Mesodermal cell (in vitro differentiated cells): Measurements from ENCODE around the gene SNX22.

Source experiments
- H3K27ac ChIP-seq: 2 replicates; pipeline ENCODE4 v1.7.0; 2013; ENCODE audit warnings: mild to moderate bottlenecking, low read depth, low read length, moderate library complexity; ENCODE audit not compliant: severe bottlenecking
- H3K36me3 ChIP-seq: 2 replicates; pipeline ENCODE4 v1.7.1; 2013; ENCODE audit warnings: mild to moderate bottlenecking, low read length, moderate library complexity; ENCODE audit not compliant: control insufficient read depth, insufficient read depth
- H3K4me1 ChIP-seq: one replicate; pipeline ENCODE4 v1.7.1; 2013; ENCODE audit warnings: mild to moderate bottlenecking, low read length; ENCODE audit not compliant: insufficient read depth, control insufficient read depth, poor library complexity, severe bottlenecking
- H3K4me3 ChIP-seq: 2 replicates; pipeline ENCODE4 v1.7.0; 2013; ENCODE audit warnings: low read length, control low read depth, mild to moderate bottlenecking; ENCODE audit not compliant: insufficient read depth, poor library complexity, severe bottlenecking; ENCODE audit errors: extremely low read depth
- H3K9me3 ChIP-seq: 2 replicates; pipeline ENCODE4 v1.7.1; 2013; ENCODE audit warnings: mild to moderate bottlenecking, low read length, moderate library complexity; ENCODE audit not compliant: control insufficient read depth
- WGBS, 2 experiments: methylation state at CpG; one replicate each; pipeline ENCODE4 v1.1.5; 2013; ENCODE audit warnings: missing lambda C conversion rate in 2 of 2; ENCODE audit not compliant: insufficient coverage in 2 of 2; 5-methylcytosine and 5-hydroxymethylcytosine counted together

Gene SNX22

GRCh38 chr15:64180235-64180824 is 28.8 kb downstream of the SNX22 start:
- no peak overlapping the region for H3K4me3 ChIP-seq
- no peaks in the 10 kb centered on the region for H3K4me1 ChIP-seq
- peaks cover 65% of the 10 kb centered on the region for H3K36me3 ChIP-seq
- WGBS, 2 experiments: 80 to 83% methylated on average over 5 to 6 of the region's 8 CpGs
- H3K9me3 ChIP-seq: no peaks in the 10 kb centered on the region
- H3K27ac ChIP-seq: peak overlapping the region; percentile 58

- peaks cover 59% of the 10 kb centered on the region for H3K36me3 ChIP-seq
- WGBS, 2 experiments: 90 to 94% methylated on average over 3 to 4 of the region's 4 CpGs
- no peak overlapping the region for H3K27ac ChIP-seq
- no peak overlapping the region for H3K4me3 ChIP-seq
- H3K4me1 ChIP-seq: no peaks in the 10 kb centered on the region
- no peaks in the 10 kb centered on the region for H3K9me3 ChIP-seq
Observed at GRCh38 chr15:64182859-64183370, 31.4 kb downstream of the SNX22 start.

DNA sequence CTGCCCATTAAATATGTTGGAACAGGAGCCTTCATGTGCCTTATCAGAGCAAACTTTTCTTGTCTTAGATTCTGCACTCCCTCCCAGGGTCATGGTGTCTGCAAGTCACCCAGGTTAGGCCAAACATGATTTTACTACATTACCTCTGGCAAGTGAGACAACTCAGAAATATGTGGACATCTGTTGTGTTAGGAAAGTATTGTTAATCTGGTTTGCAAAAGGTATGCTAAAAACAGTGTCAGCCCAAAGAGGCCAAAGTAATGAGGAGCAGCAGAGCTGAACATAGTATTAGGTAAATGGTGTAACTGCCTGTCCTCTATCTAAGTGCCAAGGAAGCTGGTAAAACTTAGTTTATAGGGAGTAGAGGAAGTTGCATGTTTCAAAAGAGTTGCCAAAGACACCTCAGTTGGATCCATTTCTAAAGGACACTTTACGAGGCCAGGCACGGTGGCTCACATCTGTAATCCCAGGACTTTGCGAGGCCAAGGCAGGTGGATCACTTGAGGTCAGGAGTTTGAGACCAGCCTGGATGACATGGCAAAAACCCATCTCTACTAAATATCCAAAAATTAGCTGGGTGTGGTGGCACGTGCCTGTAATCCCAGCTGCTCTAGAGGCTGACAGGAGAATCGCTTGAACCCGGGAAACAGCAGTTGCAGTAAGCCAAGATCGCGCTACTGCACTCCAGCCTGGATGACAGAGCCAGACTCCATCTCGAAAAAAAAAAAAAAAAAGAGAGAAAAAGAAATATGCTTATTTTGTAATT is 33.8 kb downstream of the SNX22 start:
- no peak overlapping the region for H3K4me3 ChIP-seq
- H3K4me1 ChIP-seq: no peaks in the 10 kb centered on the region
- 98 to 99% methylated on average over 7 to 8 of the region's 9 CpGs for WGBS, 2 experiments
- no peak overlapping the region for H3K27ac ChIP-seq
- H3K9me3 ChIP-seq: no peaks in the 10 kb centered on the region
- peaks cover 47% of the 10 kb centered on the region for H3K36me3 ChIP-seq

DNA sequence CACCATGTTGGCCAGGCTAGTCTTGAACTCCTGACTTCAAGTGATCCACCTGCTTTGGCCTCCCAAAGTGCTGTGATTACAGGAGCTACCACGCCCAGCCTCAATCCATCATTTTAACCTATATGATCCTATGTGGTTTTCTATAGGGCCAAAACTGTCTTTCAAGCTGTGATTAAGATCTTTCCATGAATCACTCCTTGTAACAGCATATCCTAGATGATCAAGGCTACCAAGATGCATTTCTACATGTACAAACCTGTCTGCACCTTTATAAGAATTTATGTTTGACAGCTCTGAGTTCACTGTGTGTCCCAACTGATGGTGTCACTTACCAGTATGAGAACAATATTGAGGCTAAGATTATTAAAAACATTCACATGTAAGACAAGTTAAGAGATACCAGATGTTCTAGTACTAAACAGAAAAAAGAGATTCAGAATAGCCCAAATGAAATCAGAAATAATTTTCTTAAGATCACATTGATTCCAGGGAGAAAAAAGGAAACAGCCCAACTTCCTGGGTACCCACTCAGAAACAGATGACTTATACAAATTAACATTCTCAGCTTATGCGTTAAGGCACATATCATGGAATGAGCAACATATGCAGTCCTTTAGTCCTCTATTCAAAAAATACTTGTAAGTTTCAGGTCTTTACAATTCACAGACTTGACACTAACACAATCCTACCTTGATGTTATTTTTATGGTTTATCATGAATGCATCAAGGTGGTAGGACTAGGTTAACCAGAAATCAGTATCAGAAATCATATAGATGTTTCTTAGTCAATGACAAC is 36.1 kb downstream of the SNX22 start:
- Histone ChIP-seq H3K27ac (no peak overlapping the region), H3K4me1 (no peaks in the 10 kb centered on the region), H3K36me3 (peaks cover 51% of the 10 kb centered on the region), H3K9me3 (no peaks in the 10 kb centered on the region), H3K4me3 (no peak overlapping the region)
- WGBS, 2 experiments: 90% methylated on average over 2 of the region's 2 CpGs; no CpG with 5 or more reads in 1 of the 2 experiments

GRCh38 chr15:64191971-64192830 is 40.7 kb downstream of the SNX22 start:
- WGBS, 2 experiments: 95 to 100% methylated on average over 4 to 5 of the region's 5 CpGs
- H3K27ac ChIP-seq: no peak overlapping the region
- H3K36me3 ChIP-seq: peaks cover 40% of the 10 kb centered on the region
- no peaks in the 10 kb centered on the region for H3K9me3 ChIP-seq
- H3K4me1 ChIP-seq: no peaks in the 10 kb centered on the region
- no peak overlapping the region for H3K4me3 ChIP-seq

GRCh38 chr15:64193971-64194370 is 42.4 kb downstream of the SNX22 start:
- 81 to 91% methylated on average over 3 of the region's 6 CpGs for WGBS, 2 experiments
- H3K9me3 ChIP-seq: no peaks in the 10 kb centered on the region
- H3K36me3 ChIP-seq: peaks cover 38% of the 10 kb centered on the region
- no peak overlapping the region for H3K4me3 ChIP-seq
- no peak overlapping the region for H3K27ac ChIP-seq
- H3K4me1 ChIP-seq: no peaks in the 10 kb centered on the region

DNA sequence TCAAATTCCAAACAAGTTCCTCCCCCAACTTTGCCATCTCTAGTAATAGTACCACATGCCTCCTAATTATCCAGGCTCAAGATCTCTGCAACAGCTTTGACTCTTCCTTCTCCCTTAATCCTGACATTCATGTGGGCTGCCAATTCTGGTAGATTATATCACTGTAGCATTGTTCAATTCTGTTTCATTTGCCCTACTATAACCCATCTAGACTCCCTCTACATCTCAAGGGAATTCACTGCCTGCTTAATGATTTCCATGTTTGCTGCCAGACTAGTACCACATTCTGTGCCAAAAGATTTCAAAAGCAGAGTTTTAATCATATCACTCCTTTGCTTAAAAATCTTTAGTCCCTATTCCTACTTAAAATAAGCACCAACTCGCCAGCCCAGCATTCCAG is 45.9 kb downstream of the SNX22 start:
- H3K27ac ChIP-seq: no peak overlapping the region
- no peaks in the 10 kb centered on the region for H3K9me3 ChIP-seq
- H3K4me3 ChIP-seq: no peak overlapping the region
- no peaks in the 10 kb centered on the region for H3K4me1 ChIP-seq
- H3K36me3 ChIP-seq: peaks cover 39% of the 10 kb centered on the region
- 83 to 100% methylated on average over 1 of the region's 1 CpG for WGBS, 2 experiments

GRCh38 chr15:64205202-64205601 is 53.7 kb downstream of the SNX22 start:
- Histone ChIP-seq H3K4me3 (no peak overlapping the region), H3K4me1 (no peaks in the 10 kb centered on the region), H3K27ac (no peak overlapping the region), H3K36me3 (peaks cover 39% of the 10 kb centered on the region), H3K9me3 (no peaks in the 10 kb centered on the region)
